Sigmoid colon (tissue), 7 donors: ENCODE results near the gene GFER. TPM values are rescaled to one million over a fixed set of nuclear protein-coding genes. Genes with fewer than 3 reads are reported as not detected.
A peak's percentile ranks its signal among the peaks of the same experiment; 100 is the strongest.
"Not testable (repeated sequence)": the region's sequence is repeated elsewhere in the genome, so short reads cannot be mapped to it uniquely, and the experiment has no call there.

Experiments used
- DNase-seq: peaks from one replicate; pipeline ENCODE4 v3.0.0-alpha.2; 2019
- H3K27ac ChIP-seq, 4 donors: fragments of 200-600 bp; sonication (generic); one replicate each; pipeline ENCODE4 v1.5.1; 2016 to 2019; ENCODE audit warnings: mild to moderate bottlenecking in 1 of 4
- H3K27me3 ChIP-seq, 3 donors: fragments of 200-600 bp; sonication (generic); one replicate each; pipeline ENCODE4 v1.5.1; 2019; ENCODE audit warnings: mild to moderate bottlenecking in 1 of 3
- H3K36me3 ChIP-seq, 4 donors: fragments of 200-600 bp; sonication (generic); one replicate each; pipeline ENCODE4 v1.5.1; 2016 to 2019
- H3K4me1 ChIP-seq, 4 donors: fragments of 200-600 bp; sonication (generic); one replicate each; pipeline ENCODE4 v1.5.1; 2017 to 2019
- H3K4me3 ChIP-seq, 4 donors: fragments of 200-600 bp; sonication (generic); one replicate each; pipeline ENCODE4 v1.5.1; 2017 to 2019; ENCODE audit warnings: mild to moderate bottlenecking in 2 of 4, moderate library complexity in 1 of 4
- H3K9me3 ChIP-seq, 4 donors: fragments of 200-600 bp in 3 of 4; sonication (generic) in 3 of 4; one replicate each; pipeline versions ENCODE4 v1.5.1 to v1.6.1; 2013 to 2019
- EP300 ChIP-seq, 4 donors: sonication (generic); formaldehyde crosslinking; IDR thresholded peaks; one replicate each; pipeline ENCODE4 v1.6.1; 2017; ENCODE audit warnings: antibody characterized with exemption in 4 of 4
- POLR2A ChIP-seq, 2 donors: fragments of 450-650 bp; IDR thresholded peaks; one replicate each; pipeline ENCODE4 v1.6.1; 2016; ENCODE audit warnings: antibody characterized with exemption in 2 of 2, mild to moderate bottlenecking in 2 of 2, moderate library complexity in 2 of 2
- POLR2AphosphoS5 ChIP-seq, 4 donors: sonication (generic); formaldehyde crosslinking; IDR thresholded peaks; one replicate each; pipeline ENCODE4 v1.6.1; 2017; ENCODE audit warnings: antibody characterized with exemption in 4 of 4
- WGBS, 2 donors: extraction: QIAGEN DNeasy Blood & Tissue Kit; methylation state at CpG; one replicate each; pipeline ENCODE4 v1.1.7; 2013; 5-methylcytosine and 5-hydroxymethylcytosine counted together
- intact Hi-C: fragments of 100-400 bp; cut with DNase I; formaldehyde crosslinking; loops from one replicate; pipeline ENCODE4 v1.15.1; 2023
- polyA plus RNA-seq, 3 donors: library from polyadenylated mRNA; stranded (reverse); fragments of 200-250 nt; gene quantifications; one replicate each; pipeline ENCODE4 v1.2.3, GENCODE V29; 2013
- total RNA-seq, 4 donors: library from RNA; depleted of rRNA; stranded (reverse); fragments of >200 nt; gene quantifications; one replicate each; pipeline ENCODE4 v1.1.0, GENCODE V29; 2016
- TF ChIP-seq, protein P1 (sequence below), 4 experiments: fragments of 450-650 bp in 3 of 4; fragments of 200-600 bp in 1 of 4; IDR thresholded peaks; one replicate each; pipeline ENCODE4 v1.5.1; 2016 to 2019; ENCODE audit warnings: antibody characterized with exemption in 4 of 4, mild to moderate bottlenecking in 3 of 4, moderate library complexity in 2 of 4
- donor health status: healthy with polysubstance abuse.
- donor health status: Bipolar disorder and iron deficiency.
- donor health status: healthy.

The GFER gene
- total and polyA plus RNA-seq, 7 donors, result 17.5 to 125 (median 23.8) TPM

DNA sequence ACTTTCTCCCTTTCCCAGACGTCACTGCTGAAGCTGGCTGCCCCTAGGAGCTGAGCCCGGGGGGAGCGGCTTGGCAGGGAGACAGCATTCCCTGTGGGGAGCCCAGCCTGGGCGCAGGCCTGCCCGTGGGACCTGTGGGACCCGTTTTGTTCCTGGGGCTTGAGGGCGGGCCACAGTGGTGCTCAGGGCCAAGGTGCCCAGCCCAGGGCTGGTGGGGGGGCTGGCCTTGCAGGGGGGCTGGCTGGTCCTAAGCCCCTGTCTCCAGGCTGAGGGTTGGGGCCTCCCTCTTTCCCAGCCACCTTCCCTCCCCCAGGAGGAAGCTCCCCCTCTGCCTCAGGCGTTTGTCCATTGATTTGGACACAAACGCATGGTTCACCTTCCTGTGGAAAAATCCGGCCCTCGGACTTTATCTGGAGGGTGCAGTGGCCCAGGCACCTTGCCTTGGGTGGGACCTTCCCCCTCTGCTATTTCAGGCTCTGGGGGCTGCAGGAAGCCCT is 47.1 kb downstream of the GFER start:
- peak in 1 of 4 donors; percentile 14 for TF ChIP-seq POLR2AphosphoS5 (IDR thresholded peaks at IDR 0.05)
- no peak for TF ChIP-seq POLR2A (IDR thresholded peaks at IDR 0.05)
- TF ChIP-seq EP300 (IDR thresholded peaks at IDR 0.05), result no peak
- TF ChIP-seq, protein P1, sequence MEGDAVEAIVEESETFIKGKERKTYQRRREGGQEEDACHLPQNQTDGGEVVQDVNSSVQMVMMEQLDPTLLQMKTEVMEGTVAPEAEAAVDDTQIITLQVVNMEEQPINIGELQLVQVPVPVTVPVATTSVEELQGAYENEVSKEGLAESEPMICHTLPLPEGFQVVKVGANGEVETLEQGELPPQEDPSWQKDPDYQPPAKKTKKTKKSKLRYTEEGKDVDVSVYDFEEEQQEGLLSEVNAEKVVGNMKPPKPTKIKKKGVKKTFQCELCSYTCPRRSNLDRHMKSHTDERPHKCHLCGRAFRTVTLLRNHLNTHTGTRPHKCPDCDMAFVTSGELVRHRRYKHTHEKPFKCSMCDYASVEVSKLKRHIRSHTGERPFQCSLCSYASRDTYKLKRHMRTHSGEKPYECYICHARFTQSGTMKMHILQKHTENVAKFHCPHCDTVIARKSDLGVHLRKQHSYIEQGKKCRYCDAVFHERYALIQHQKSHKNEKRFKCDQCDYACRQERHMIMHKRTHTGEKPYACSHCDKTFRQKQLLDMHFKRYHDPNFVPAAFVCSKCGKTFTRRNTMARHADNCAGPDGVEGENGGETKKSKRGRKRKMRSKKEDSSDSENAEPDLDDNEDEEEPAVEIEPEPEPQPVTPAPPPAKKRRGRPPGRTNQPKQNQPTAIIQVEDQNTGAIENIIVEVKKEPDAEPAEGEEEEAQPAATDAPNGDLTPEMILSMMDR (IDR thresholded peaks at IDR 0.05), result no peak
- peaks cover 0 to 8% (median 0%) of the 10 kb centered on the region in 4 donors for H3K36me3 ChIP-seq
- H3K4me1 ChIP-seq, result peaks cover 0 to 63% (median 55%) of the 10 kb centered on the region in 4 donors
- no peak overlapping the region for H3K4me3 ChIP-seq
- DNase-seq, result no peak
- peak overlapping the region; percentile 24 to 94 (median 60) for H3K27ac ChIP-seq
- intact Hi-C loops, result no loop called here
- WGBS, 2 donors, result 82 to 84% methylated on average over 11 of the region's 11 CpGs
- no peaks in the 10 kb centered on the region for H3K27me3 ChIP-seq
- no peaks in the 10 kb centered on the region for H3K9me3 ChIP-seq

DNA sequence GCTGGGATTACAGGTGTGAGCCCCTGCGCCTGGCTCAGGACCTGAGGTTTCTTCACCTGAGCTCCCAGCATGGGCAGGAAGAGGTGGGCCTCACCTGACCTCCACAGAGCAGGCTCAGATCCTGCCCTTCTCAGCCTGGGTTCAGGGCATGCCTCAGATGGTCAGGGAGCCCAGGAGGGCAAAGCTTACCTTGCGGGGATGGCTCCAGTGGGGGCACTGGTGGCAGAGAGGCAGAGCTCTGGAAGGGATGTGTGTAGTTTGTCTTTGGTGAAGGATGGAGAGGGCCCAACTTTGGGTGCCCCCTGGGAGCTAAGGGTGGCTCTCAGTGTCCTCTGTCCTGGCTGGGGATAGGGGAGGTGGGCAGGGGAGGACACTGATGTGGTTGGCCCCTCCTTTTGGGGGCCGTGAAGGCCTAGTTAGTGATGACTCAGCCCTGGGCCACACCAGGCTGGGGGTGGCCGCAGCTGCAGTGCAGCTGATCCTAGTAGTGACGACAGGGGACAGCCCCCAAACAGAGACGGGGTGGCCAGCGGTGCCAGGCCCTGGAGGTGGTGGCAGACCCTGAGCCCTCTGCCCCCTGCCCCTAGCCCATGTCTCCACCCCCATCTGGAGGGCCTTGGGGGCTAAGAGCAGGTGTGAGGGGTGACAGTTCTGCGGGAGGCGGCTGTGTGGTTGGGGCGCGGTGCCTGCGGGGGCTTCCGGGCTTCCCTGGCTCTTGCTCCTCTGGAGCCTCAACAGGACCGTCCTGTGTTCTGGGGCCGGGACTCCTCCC is 48.5 kb downstream of the GFER start:
- Histone ChIP-seq H3K27me3 (no peaks in the 10 kb centered on the region), H3K27ac (peak overlapping the region; percentile 86 to 94 (median 92)), H3K36me3 (peaks cover 0 to 8% (median under 1%) of the 10 kb centered on the region in 4 donors), H3K9me3 (no peaks in the 10 kb centered on the region), H3K4me1 (peaks cover 0 to 67% (median 58%) of the 10 kb centered on the region in 4 donors), H3K4me3 (peak overlapping the region in 3 of 4 donors; percentile 24 to 36 (median 35))
- WGBS, 2 donors, result 65 to 81% methylated on average over 15 of the region's 15 CpGs
- intact Hi-C loops, result no loop called here
- TF ChIP-seq POLR2A (IDR thresholded peaks at IDR 0.05) (no peak), POLR2AphosphoS5 (IDR thresholded peaks at IDR 0.05) (peak in 1 of 4 donors; percentile 31)
- no peak for DNase-seq

DNA sequence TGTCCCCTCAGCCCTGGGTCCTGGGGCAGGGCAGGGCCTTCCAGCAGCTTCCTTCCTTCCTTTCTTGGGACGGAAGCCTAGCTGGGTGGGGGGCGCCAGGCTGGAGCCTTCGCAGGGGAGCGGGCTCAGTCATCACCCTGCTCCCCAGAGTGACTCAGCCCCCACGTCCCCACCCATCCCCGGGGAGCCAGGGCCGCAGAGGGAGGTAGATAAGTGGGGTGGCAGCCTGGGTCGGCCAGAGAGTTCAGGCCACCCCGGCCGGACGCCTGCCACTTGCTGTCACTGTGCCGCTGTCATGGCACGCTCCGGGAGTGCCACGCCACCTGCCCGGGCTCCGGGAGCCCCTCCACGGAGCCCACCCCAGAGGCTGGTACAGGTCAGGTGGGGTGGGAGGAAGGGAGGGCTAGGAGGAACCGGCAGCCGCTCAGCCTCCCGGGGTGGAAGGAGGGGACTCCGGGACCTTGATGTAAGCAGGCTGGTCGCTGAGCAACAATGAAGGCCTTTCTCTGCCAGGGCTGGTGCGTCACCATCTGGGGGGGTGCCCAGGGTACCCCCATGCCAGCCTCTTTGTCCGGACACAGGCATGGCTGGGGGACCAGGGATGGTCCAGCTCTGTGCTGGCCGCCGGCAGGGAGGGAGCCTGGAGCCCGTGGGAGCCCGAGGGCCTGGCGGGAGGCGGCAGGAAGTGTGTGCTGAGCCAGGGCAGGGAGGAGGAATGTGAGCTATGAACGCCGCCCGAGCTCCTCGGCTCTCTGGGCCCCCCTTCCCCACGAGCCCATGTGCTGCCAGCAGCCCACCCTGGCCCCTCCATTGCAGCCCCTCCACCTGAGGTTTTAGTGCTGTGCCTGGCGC is 49.3 kb downstream of the GFER start:
- peak overlapping the region; percentile 8 to 36 (median 30) for H3K4me3 ChIP-seq
- H3K36me3 ChIP-seq, result peaks cover 0 to 12% (median 3%) of the 10 kb centered on the region in 4 donors
- peak overlapping the region; percentile 86 to 94 (median 92) for H3K27ac ChIP-seq
- H3K4me1 ChIP-seq, result peaks cover 0 to 64% (median 57%) of the 10 kb centered on the region in 4 donors
- intact Hi-C loops, result no loop called here
- H3K27me3 ChIP-seq, result no peaks in the 10 kb centered on the region
- peak; percentile 22 to 57 (median 54) for TF ChIP-seq POLR2AphosphoS5 (IDR thresholded peaks at IDR 0.05)
- TF ChIP-seq, protein P1 (IDR thresholded peaks at IDR 0.05), result no peak
- DNase-seq, result peak; percentile 92
- H3K9me3 ChIP-seq, result no peaks in the 10 kb centered on the region
- 36 to 64% methylated on average over 37 of the region's 37 CpGs for WGBS, 2 donors

DNA sequence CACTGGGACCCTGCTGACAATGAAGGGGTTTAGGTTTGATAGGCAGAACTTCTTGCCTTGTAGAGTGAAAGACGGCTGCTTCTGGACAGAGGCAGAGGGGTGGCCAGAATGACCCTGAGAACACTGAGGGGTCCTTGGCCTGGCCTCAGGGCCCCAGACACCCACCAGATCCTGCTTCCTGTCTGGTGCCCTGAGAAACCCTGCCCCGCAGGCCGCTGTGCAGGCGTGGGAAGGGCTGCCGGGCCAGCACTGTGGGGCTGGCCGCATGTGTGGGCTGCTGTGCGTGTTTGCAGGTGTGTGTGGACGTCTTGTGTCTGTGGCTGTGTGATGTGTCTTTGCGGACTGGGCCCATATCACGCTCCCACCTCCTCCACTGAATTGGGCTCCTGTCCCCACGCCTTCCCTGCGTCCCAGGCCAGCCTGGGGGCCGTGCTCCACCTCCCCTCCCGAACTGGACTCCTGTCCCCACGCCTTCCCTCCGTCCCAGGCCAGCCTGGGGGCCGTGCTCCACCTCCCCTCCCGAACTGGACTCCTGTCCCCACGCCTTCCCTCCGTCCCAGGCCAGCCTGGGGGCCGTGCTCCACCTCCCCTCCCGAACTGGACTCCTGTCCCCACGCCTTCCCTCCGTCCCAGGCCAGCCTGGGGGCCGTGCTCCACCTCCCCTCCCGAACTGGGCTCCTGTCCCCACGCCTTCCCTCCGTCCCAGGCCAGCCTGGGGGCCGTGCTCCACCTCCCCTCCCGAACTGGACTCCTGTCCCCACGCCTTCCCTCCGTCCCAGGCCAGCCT is 50.1 kb downstream of the GFER start:
- 75 to 86% methylated on average over 16 of the region's 32 CpGs for WGBS, 2 donors
- H3K9me3 ChIP-seq, intact Hi-C loops, H3K27me3 ChIP-seq, DNase-seq: not testable (repeated sequence)
- peak overlapping the region; percentile 3 to 36 (median 30) for H3K4me3 ChIP-seq
- H3K4me1 ChIP-seq, result peaks cover 0 to 64% (median 60%) of the 10 kb centered on the region in 4 donors
- H3K27ac ChIP-seq, result peak overlapping the region; percentile 86 to 94 (median 92)
- peaks cover 0 to 12% (median 3%) of the 10 kb centered on the region in 4 donors for H3K36me3 ChIP-seq

DNA sequence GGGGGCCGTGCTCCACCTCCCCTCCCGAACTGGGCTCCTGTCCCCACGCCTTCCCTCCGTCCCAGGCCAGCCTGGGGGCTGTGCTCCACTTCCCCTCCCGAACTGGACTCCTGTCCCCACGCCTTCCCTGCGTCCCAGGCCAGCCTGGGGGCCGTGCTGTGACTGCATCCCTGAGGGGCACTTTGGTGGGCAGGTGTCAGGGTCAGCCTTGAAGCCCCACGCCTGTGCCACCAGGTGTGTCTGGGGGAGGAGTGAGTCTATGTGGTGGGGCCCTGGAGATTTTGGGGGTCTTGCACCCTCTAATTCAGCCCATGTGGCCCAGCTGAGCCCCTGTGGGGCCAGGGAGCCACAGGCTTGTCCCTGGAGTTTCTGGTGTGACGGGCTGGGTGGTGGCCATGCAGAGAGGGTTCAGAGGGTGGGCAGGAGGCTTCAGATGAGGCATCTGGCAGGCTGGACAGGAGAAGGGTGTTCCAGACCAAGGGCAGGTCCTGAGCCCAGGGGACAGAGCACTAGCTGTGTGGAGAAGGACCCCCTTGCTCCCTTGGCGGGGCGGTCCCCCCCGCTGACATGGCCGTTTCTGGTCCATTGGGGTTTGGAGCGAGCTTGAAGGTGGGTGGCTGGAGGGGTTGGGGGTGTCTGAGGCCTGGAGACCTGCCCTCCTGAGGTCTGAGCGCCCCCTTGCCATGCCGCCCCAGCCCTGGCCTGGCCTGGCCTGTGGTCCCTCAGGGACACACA is 50.9 kb downstream of the GFER start:
- no peak for DNase-seq
- intact Hi-C loops, result no loop called here
- peak overlapping the region; percentile 78 to 90 (median 82) for H3K27ac ChIP-seq
- TF ChIP-seq POLR2AphosphoS5 (IDR thresholded peaks at IDR 0.05) (no peak), POLR2A (IDR thresholded peaks at IDR 0.05) (no peak), EP300 (IDR thresholded peaks at IDR 0.05) (no peak)
- TF ChIP-seq, protein P1 (IDR thresholded peaks at IDR 0.05), result no peak
- H3K9me3 ChIP-seq, result no peaks in the 10 kb centered on the region
- H3K4me1 ChIP-seq, result peaks cover 0 to 71% (median 68%) of the 10 kb centered on the region in 4 donors
- H3K36me3 ChIP-seq, result peaks cover 0 to 9% (median 3%) of the 10 kb centered on the region in 4 donors
- H3K27me3 ChIP-seq, result no peaks in the 10 kb centered on the region
- WGBS, 2 donors, result 83 to 86% methylated on average over 17 of the region's 17 CpGs
- H3K4me3 ChIP-seq, result peak overlapping the region in 2 of 4 donors; percentile 29 to 30
